Measurements from ENCODE around the gene NUP210L.

NUP210L gene

GRCh38 chr1:154176337-154176736, 21.5 kb upstream of the NUP210L start:
- Histone ChIP-seq H3K9me3 (ENCODE audit: severe bottlenecking) (no peaks in the 10 kb centered on the region), H3K4me3 (ENCODE audit: low read depth, low read length) (no peak overlapping the region), H3K36me3 (peaks cover 83% of the 10 kb centered on the region), H3K27ac (no peak overlapping the region), H3K27me3 (ENCODE audit: insufficient read depth, low read depth, severe bottlenecking) (no peaks in the 10 kb centered on the region)
- TF ChIP-seq CTCF (IDR thresholded peaks at IDR 0.05; ENCODE audit: low read depth, low read length) = no peak
- no peak for DNase-seq

DNA sequence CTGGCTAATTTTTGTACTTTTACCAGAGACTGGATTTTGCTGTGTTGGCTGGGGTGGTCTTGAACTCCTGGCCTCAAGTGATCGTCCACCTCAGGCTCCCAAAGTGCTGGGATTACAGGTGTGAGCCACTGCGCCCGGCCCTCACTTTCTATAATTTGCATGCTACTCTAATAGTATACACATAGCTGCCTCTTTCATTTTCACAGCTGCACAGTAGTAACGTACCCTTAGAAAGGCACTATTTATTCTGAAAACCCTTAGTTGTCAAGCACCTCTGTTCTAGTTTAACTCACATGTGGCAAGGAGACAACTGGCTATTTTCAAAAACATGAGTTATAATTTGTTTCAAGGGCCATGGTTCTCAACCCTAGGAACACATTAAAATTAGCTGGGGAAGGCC, 19.8 kb upstream of the NUP210L start:
- H3K36me3 ChIP-seq = peaks cover 88% of the 10 kb centered on the region
- H3K9me3 ChIP-seq (ENCODE audit: severe bottlenecking) = no peaks in the 10 kb centered on the region
- H3K4me3 ChIP-seq (ENCODE audit: low read depth, low read length) = no peak overlapping the region
- no peak for TF ChIP-seq CTCF (IDR thresholded peaks at IDR 0.05; ENCODE audit: low read depth, low read length)
- H3K27me3 ChIP-seq (ENCODE audit: insufficient read depth, low read depth, severe bottlenecking) = no peaks in the 10 kb centered on the region
- no peak overlapping the region for H3K27ac ChIP-seq
- DNase-seq = no peak

DNA sequence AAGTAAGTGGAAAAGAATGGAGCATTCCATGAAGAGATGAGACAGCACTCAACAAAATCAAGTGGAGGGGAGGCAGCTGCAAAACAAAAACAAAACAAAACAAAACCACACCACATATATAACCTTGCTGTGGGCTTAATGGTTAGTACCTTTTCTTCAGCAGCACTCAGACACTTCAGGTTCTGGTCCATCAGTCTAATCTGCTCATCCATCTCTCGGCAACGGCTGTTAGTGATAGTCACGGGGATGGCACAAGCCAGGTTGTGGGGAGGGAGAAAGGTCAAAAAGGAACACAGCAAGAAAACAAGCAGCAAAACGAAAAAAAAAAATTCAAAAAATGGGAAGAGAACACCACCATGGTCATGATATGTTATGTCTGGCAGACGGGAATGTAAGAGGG, 17.0 kb upstream of the NUP210L start:
- Histone ChIP-seq H3K36me3 (peaks cover 95% of the 10 kb centered on the region), H3K4me3 (ENCODE audit: low read depth, low read length) (no peak overlapping the region), H3K9me3 (ENCODE audit: severe bottlenecking) (no peaks in the 10 kb centered on the region), H3K27me3 (ENCODE audit: insufficient read depth, low read depth, severe bottlenecking) (no peaks in the 10 kb centered on the region), H3K27ac (no peak overlapping the region)
- DNase-seq = no peak
- no peak for TF ChIP-seq CTCF (IDR thresholded peaks at IDR 0.05; ENCODE audit: low read depth, low read length)

DNA sequence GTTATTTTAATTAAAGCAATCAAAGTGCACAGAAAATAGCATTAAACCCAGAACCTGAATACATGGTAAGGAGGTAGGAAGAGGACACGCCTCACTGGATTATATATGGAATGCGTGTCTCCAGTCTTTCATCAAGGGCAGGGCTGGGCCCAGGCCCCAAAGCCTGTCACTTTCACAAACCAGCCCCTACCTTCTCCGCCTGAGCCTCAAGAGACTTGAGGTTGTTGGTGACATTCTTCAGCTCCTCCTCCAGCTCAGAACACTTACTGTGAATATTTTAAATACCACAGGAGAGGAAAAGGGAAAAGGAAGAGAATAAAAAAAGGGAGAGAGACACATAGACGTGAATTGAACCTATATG, 16.3 kb upstream of the NUP210L start:
- H3K9me3 ChIP-seq (ENCODE audit: severe bottlenecking) = no peaks in the 10 kb centered on the region
- no peak overlapping the region for H3K4me3 ChIP-seq (ENCODE audit: low read depth, low read length)
- peaks cover 96% of the 10 kb centered on the region for H3K36me3 ChIP-seq
- DNase-seq = no peak
- no peak overlapping the region for H3K27ac ChIP-seq
- TF ChIP-seq CTCF (IDR thresholded peaks at IDR 0.05; ENCODE audit: low read depth, low read length) = no peak
- no peaks in the 10 kb centered on the region for H3K27me3 ChIP-seq (ENCODE audit: insufficient read depth, low read depth, severe bottlenecking)

DNA sequence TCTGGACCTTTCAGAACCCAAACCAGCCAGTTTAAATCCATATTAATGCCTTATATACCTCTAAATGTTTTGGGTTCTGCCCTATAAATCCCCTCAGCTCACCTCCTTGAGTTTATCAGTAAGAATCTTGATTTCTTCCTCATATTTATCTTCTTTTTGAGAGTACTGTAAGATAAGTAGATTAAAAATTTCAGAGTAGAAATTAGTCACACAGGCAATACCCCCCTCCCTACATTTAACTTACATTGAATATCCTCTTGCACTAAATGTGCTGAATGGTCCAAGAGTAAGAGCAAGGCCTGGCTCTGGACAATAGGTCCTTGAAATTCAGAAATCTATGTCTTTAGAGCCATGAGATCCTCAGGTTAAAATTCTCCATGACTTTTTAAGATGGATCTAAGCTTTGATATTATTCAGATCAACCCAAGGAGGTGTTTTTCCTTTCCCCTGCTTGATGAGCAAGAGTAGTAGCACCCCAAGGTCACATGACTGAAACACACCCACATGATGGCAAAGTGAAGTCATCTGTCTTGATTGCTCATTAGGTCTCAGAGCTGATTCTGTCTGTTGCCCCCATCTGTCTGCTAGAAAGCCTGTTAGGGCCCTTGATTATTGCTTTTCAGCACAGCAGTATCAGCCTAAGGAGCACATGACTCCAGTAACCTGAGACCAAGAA, 15.8 kb upstream of the NUP210L start:
- no peak for TF ChIP-seq CTCF (IDR thresholded peaks at IDR 0.05; ENCODE audit: low read depth, low read length)
- DNase-seq = peak; percentile 24
- no peak overlapping the region for H3K27ac ChIP-seq
- no peaks in the 10 kb centered on the region for H3K27me3 ChIP-seq (ENCODE audit: insufficient read depth, low read depth, severe bottlenecking)
- no peaks in the 10 kb centered on the region for H3K9me3 ChIP-seq (ENCODE audit: severe bottlenecking)
- peaks cover 96% of the 10 kb centered on the region for H3K36me3 ChIP-seq
- no peak overlapping the region for H3K4me3 ChIP-seq (ENCODE audit: low read depth, low read length)

GRCh38 chr1:154167461-154167860, 12.6 kb upstream of the NUP210L start:
- Histone ChIP-seq H3K27me3 (ENCODE audit: insufficient read depth, low read depth, severe bottlenecking) (no peaks in the 10 kb centered on the region), H3K36me3 (peaks cover 100% of the 10 kb centered on the region), H3K9me3 (ENCODE audit: severe bottlenecking) (no peaks in the 10 kb centered on the region), H3K4me3 (ENCODE audit: low read depth, low read length) (no peak overlapping the region), H3K27ac (no peak overlapping the region)
- DNase-seq = no peak
- no peak for TF ChIP-seq CTCF (IDR thresholded peaks at IDR 0.05; ENCODE audit: low read depth, low read length)

Measured in WERI-Rb-1 (cell line).